ENCODE results near the gene RAPGEF5.

The RAPGEF5 gene

GRCh38 chr7:22229148-22229547, 127.8 kb downstream of the RAPGEF5 start:
- peaks cover 60% of the 10 kb centered on the region for H3K4me1 ChIP-seq
- no peaks in the 10 kb centered on the region for H3K27me3 ChIP-seq (ENCODE audit: control insufficient read depth, insufficient read depth, low read length)
- no peaks in the 10 kb centered on the region for H3K36me3 ChIP-seq (ENCODE audit: control insufficient read depth, insufficient read depth, low read length)
- no peak overlapping the region for H3K4me2 ChIP-seq (ENCODE audit: low read length)
- peak overlapping the region; percentile 56 for H2AFZ ChIP-seq
- H3K9me3 ChIP-seq (ENCODE audit: control insufficient read depth, low read length): no peaks in the 10 kb centered on the region
- no peak for TF ChIP-seq CTCF (IDR thresholded peaks at IDR 0.05)
- H3K79me2 ChIP-seq: peaks cover 32% of the 10 kb centered on the region
- no peak overlapping the region for H3K9ac ChIP-seq
- H3K27ac ChIP-seq: peak overlapping the region; percentile 53
- no peak overlapping the region for H3K4me3 ChIP-seq (ENCODE audit: low read depth, low read length)

DNA sequence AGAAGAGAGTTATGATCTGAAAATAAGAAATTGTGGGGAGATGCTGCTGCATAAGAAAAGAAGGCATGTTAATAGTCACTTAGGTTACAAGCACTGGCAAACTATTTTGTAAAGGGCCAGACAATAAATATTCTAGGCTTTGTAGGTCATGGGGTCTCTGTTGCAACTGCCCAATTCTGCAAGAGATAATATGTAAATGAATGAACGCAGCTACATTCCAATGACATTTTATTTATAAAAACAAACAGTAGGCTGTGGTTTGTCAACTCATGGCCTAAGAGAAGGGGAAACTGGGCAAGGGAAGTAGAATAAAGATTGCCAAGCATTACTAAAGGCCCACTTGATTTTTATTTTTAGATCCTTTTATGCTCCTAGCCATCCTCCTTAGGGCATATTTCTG, 133.1 kb downstream of the RAPGEF5 start:
- Histone ChIP-seq H3K9me3 (ENCODE audit: control insufficient read depth, low read length) (no peaks in the 10 kb centered on the region), H3K4me2 (ENCODE audit: low read length) (no peak overlapping the region), H3K4me1 (peaks cover 55% of the 10 kb centered on the region), H3K79me2 (peaks cover 27% of the 10 kb centered on the region), H3K27me3 (ENCODE audit: control insufficient read depth, insufficient read depth, low read length) (no peaks in the 10 kb centered on the region), H3K36me3 (ENCODE audit: control insufficient read depth, insufficient read depth, low read length) (no peaks in the 10 kb centered on the region), H3K4me3 (ENCODE audit: low read depth, low read length) (no peak overlapping the region), H2AFZ (no peak overlapping the region), H3K27ac (peak overlapping the region; percentile 94), H3K9ac (no peak overlapping the region)
- no peak for TF ChIP-seq CTCF (IDR thresholded peaks at IDR 0.05)

GRCh38 chr7:22220941-22221340, 136.0 kb downstream of the RAPGEF5 start:
- Histone ChIP-seq H2AFZ (no peak overlapping the region), H3K36me3 (ENCODE audit: control insufficient read depth, insufficient read depth, low read length) (no peaks in the 10 kb centered on the region), H3K27me3 (ENCODE audit: control insufficient read depth, insufficient read depth, low read length) (no peaks in the 10 kb centered on the region), H3K4me2 (ENCODE audit: low read length) (no peak overlapping the region), H3K27ac (peak overlapping the region; percentile 94), H3K9me3 (ENCODE audit: control insufficient read depth, low read length) (no peaks in the 10 kb centered on the region), H3K4me3 (ENCODE audit: low read depth, low read length) (peak overlapping the region; percentile 49), H3K79me2 (peaks cover 36% of the 10 kb centered on the region), H3K9ac (peak overlapping the region; percentile 69), H3K4me1 (peaks cover 49% of the 10 kb centered on the region)
- TF ChIP-seq CTCF (IDR thresholded peaks at IDR 0.05): no peak

GRCh38 chr7:22219739-22220493, 137.0 kb downstream of the RAPGEF5 start:
- peak overlapping the region; percentile 94 for H3K27ac ChIP-seq
- H3K4me3 ChIP-seq (ENCODE audit: low read depth, low read length): peak overlapping the region; percentile 49
- H3K27me3 ChIP-seq (ENCODE audit: control insufficient read depth, insufficient read depth, low read length): no peaks in the 10 kb centered on the region
- peaks cover 46% of the 10 kb centered on the region for H3K79me2 ChIP-seq
- peak overlapping the region; percentile 25 for H3K4me2 ChIP-seq (ENCODE audit: low read length)
- no peak for TF ChIP-seq CTCF (IDR thresholded peaks at IDR 0.05)
- no peak overlapping the region for H2AFZ ChIP-seq
- no peaks in the 10 kb centered on the region for H3K36me3 ChIP-seq (ENCODE audit: control insufficient read depth, insufficient read depth, low read length)
- H3K9ac ChIP-seq: peak overlapping the region; percentile 69
- no peaks in the 10 kb centered on the region for H3K9me3 ChIP-seq (ENCODE audit: control insufficient read depth, low read length)
- H3K4me1 ChIP-seq: peaks cover 50% of the 10 kb centered on the region

GRCh38 chr7:22219036-22219435, 137.9 kb downstream of the RAPGEF5 start:
- Histone ChIP-seq H3K4me3 (ENCODE audit: low read depth, low read length) (peak overlapping the region; percentile 49), H3K27ac (peak overlapping the region; percentile 94), H3K9ac (peak overlapping the region; percentile 69)

More at GRCh38 chr7:22219036-22219435, 137.9 kb downstream of the RAPGEF5 start:
- Histone ChIP-seq H3K9me3 (ENCODE audit: control insufficient read depth, low read length) (no peaks in the 10 kb centered on the region), H3K36me3 (ENCODE audit: control insufficient read depth, insufficient read depth, low read length) (no peaks in the 10 kb centered on the region), H3K79me2 (peaks cover 54% of the 10 kb centered on the region), H2AFZ (no peak overlapping the region), H3K4me2 (ENCODE audit: low read length) (no peak overlapping the region), H3K4me1 (peaks cover 43% of the 10 kb centered on the region), H3K27me3 (ENCODE audit: control insufficient read depth, insufficient read depth, low read length) (no peaks in the 10 kb centered on the region)
- TF ChIP-seq CTCF (IDR thresholded peaks at IDR 0.05): no peak

Data from parathyroid adenoma (tissue), 2 donors.